ENCODE data around the gene MTHFD1L.

DNA sequence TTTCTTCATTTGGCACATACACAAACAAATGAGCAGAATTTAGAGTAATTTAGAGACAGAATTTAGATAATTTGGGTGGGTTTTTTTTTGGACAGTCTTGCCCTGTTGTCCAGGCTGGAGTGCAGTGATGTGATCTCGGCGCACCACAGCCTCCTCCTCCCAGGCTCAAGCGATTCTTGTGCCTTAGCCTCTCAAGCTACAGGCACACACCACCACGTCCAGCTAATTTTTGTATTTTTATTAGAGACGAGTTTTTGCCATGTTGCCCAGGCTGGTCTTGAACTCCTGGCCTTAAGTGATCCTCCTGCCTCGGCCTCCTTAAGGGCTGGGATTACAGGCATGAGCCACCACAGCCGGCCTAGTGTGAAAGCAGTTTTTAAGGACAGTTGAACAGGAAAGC, 127.8 kb downstream of the MTHFD1L start:
- no peak for TF ChIP-seq HDAC2 (IDR thresholded peaks at IDR 0.05)
- TF ChIP-seq HOMEZ (CRISPR knock-in tag; IDR thresholded peaks at IDR 0.05): no peak
- TF ChIP-seq, protein P1, sequence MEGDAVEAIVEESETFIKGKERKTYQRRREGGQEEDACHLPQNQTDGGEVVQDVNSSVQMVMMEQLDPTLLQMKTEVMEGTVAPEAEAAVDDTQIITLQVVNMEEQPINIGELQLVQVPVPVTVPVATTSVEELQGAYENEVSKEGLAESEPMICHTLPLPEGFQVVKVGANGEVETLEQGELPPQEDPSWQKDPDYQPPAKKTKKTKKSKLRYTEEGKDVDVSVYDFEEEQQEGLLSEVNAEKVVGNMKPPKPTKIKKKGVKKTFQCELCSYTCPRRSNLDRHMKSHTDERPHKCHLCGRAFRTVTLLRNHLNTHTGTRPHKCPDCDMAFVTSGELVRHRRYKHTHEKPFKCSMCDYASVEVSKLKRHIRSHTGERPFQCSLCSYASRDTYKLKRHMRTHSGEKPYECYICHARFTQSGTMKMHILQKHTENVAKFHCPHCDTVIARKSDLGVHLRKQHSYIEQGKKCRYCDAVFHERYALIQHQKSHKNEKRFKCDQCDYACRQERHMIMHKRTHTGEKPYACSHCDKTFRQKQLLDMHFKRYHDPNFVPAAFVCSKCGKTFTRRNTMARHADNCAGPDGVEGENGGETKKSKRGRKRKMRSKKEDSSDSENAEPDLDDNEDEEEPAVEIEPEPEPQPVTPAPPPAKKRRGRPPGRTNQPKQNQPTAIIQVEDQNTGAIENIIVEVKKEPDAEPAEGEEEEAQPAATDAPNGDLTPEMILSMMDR (IDR thresholded peaks at IDR 0.05 in 2 of 3, conservative IDR thresholded peaks at IDR 0.05 in 1 of 3; ENCODE audit: insufficient read depth in 2 of 3, low read depth in 1 of 3, low read length in 3 of 3): no peak
- TF ChIP-seq ATF4 (CRISPR knock-in tag; IDR thresholded peaks at IDR 0.05): no peak
- TF ChIP-seq BCL6 (CRISPR knock-in tag; IDR thresholded peaks at IDR 0.05): no peak
- TF ChIP-seq ZBTB8A (IDR thresholded peaks at IDR 0.05; ENCODE audit: partially characterized antibody): no peak
- no peak for TF ChIP-seq POLR2A (conservative IDR thresholded peaks at IDR 0.05)
- TF ChIP-seq GABPA (tag; conservative IDR thresholded peaks at IDR 0.05; ENCODE audit: low read depth): no peak
- TF ChIP-seq POLR2AphosphoS5 (IDR thresholded peaks at IDR 0.05; ENCODE audit: control insufficient read depth, insufficient read depth, low read depth, low read length): no peak
- TF ChIP-seq PCBP1 (IDR thresholded peaks at IDR 0.05; ENCODE audit: low read depth, low read length, poor library complexity, severe bottlenecking): no peak

All from K562 (cell line).